Activated naive CD8-positive, alpha-beta T cell treated with anti-CD3 and anti-CD28 coated beads for 36 hours (primary cell): ENCODE data around the gene SEMA5A. TPM values are rescaled to one million over a fixed set of nuclear protein-coding genes. Genes with fewer than 3 reads are reported as not detected.
"Not testable (repeated sequence)": the region's sequence is repeated elsewhere in the genome, so short reads cannot be mapped to it uniquely, and the experiment has no call there.

ENCODE experiments used
- DNase-seq: peaks from one replicate; pipeline ENCODE4 v3.0.0; 2021
- H3K27ac Mint-ChIP-seq: one replicate; pipeline ENCODE4 v1.8.0; 2022; ENCODE audit warnings: mild to moderate bottlenecking, moderate library complexity, mixed read lengths
- H3K27me3 Mint-ChIP-seq: one replicate; pipeline ENCODE4 v1.8.0; 2022; ENCODE audit warnings: mild to moderate bottlenecking, mixed read lengths
- H3K36me3 Mint-ChIP-seq: one replicate; pipeline ENCODE4 v1.8.0; 2021; ENCODE audit warnings: mild to moderate bottlenecking, mixed read lengths
- H3K4me1 Mint-ChIP-seq: one replicate; pipeline ENCODE4 v1.8.0; 2021; ENCODE audit warnings: mixed read lengths
- H3K4me3 Mint-ChIP-seq: one replicate; pipeline ENCODE4 v1.8.0; 2022; ENCODE audit warnings: mild to moderate bottlenecking, moderate library complexity, mixed read lengths
- H3K9me3 Mint-ChIP-seq: one replicate; pipeline ENCODE4 v1.8.0; 2022; ENCODE audit warnings: mixed read lengths
- total RNA-seq, 2 experiments: library from RNA; stranded (reverse); gene quantifications; one replicate each; pipeline ENCODE4 v1.2.3, GENCODE V29; 2021

The SEMA5A gene
- total RNA-seq, 2 experiments from 2014 or later = not detected

DNA sequence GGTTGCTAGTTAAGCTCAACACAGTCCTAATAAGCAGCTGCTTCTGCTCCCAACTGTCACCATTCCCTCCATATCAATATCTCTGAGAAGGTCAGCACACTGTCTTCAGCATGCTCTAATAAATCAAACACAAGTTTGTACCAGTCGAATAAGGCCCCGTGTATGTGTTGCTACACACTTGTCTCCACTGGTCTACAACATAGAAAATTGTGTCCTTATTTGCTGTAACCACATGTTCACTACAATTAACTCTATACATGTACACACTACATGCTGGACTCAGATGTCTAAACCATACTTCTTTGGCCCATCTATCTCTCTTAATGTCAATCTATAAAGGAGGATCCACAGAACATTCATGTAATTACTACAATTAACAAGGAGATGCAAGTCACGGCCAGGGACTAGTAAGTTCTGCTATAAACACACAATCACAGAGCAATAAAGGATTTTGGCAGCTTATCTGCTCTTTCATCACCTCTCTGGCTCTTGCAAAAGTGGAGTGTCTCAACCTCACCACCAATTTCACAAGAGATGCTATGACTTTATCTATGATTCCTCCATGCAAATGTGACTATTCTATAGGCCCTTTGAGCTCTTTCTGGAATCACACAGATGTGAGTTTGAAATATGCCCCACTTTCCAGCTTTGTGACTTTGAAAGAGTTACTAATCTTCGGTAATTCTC is 143.9 kb downstream of the SEMA5A start:
- no peak for DNase-seq

GRCh38 chr5:9399783-9400182 is 146.1 kb downstream of the SEMA5A start:
- H3K4me1 Mint-ChIP-seq, H3K4me3 Mint-ChIP-seq, H3K36me3 Mint-ChIP-seq: not testable (repeated sequence)

More for the DNA sequence above, 143.9 kb downstream of the SEMA5A start:
- peaks cover 9% of the 10 kb centered on the region for H3K9me3 Mint-ChIP-seq
- no peaks in the 10 kb centered on the region for H3K4me1 Mint-ChIP-seq
- no peak overlapping the region for H3K27ac Mint-ChIP-seq
- H3K36me3 Mint-ChIP-seq = no peaks in the 10 kb centered on the region
- H3K27me3 Mint-ChIP-seq = no peaks in the 10 kb centered on the region
- H3K4me3 Mint-ChIP-seq = no peak overlapping the region

GRCh38 chr5:9399094-9399493 is 146.8 kb downstream of the SEMA5A start:
- H3K4me1 Mint-ChIP-seq = no peaks in the 10 kb centered on the region
- H3K36me3 Mint-ChIP-seq = no peaks in the 10 kb centered on the region
- no peak overlapping the region for H3K4me3 Mint-ChIP-seq
- no peak overlapping the region for H3K27ac Mint-ChIP-seq
- DNase-seq = no peak
- peaks cover 9% of the 10 kb centered on the region for H3K9me3 Mint-ChIP-seq
- H3K27me3 Mint-ChIP-seq = no peaks in the 10 kb centered on the region

More at GRCh38 chr5:9399783-9400182, 146.1 kb downstream of the SEMA5A start:
- not testable (repeated sequence) for H3K27me3 Mint-ChIP-seq, DNase-seq, H3K27ac Mint-ChIP-seq, H3K9me3 Mint-ChIP-seq

DNA sequence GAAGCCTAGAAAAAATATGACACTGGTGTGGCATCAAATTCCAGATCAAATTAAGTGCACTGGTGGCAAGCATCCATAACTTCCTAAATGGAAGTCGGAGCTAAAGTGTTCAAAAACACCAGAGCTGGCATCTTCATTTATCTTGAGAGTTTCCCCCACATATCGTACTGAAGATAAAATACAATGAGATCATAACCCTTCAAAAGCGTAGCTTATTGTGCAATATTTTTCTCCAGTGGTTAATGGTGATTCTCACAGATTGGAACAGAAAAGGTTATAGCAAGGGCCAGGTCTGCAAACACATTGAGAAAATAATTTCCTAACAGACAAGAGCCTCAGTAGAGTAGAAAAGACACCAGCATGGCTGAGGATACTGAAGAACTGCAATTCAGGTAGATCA is 147.6 kb downstream of the SEMA5A start:
- Mint-ChIP-seq H3K27ac (no peak overlapping the region), H3K36me3 (no peaks in the 10 kb centered on the region), H3K4me3 (no peak overlapping the region), H3K4me1 (no peaks in the 10 kb centered on the region), H3K27me3 (no peaks in the 10 kb centered on the region), H3K9me3 (peaks cover 9% of the 10 kb centered on the region)
- no peak for DNase-seq

DNA sequence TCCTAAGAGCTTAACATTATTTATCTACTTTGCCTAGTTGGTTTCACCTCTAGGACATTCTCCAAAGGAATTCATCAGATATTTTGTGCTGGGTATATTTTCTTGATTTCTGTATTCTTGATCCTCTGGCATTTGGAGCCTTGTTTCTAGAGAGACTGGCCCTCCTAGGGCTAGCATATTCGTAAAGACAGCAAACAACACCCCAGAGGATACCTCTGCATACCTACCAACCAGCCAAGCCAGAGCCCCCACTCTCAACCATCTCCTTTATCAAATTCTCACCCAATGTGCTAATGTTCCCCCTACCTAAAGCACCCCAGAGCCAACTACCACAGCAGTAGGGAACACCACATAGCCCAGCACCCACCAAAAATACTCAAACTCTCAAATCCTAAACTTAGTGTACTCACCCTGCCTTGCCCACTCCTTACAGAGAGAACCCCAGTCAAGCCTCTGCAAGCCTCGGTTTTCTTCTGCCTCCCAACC is 149.5 kb downstream of the SEMA5A start:
- no peak overlapping the region for H3K27ac Mint-ChIP-seq
- H3K27me3 Mint-ChIP-seq = no peaks in the 10 kb centered on the region
- H3K9me3 Mint-ChIP-seq = peaks cover 9% of the 10 kb centered on the region
- no peak overlapping the region for H3K4me3 Mint-ChIP-seq
- DNase-seq = no peak
- H3K36me3 Mint-ChIP-seq = no peaks in the 10 kb centered on the region
- no peaks in the 10 kb centered on the region for H3K4me1 Mint-ChIP-seq

DNA sequence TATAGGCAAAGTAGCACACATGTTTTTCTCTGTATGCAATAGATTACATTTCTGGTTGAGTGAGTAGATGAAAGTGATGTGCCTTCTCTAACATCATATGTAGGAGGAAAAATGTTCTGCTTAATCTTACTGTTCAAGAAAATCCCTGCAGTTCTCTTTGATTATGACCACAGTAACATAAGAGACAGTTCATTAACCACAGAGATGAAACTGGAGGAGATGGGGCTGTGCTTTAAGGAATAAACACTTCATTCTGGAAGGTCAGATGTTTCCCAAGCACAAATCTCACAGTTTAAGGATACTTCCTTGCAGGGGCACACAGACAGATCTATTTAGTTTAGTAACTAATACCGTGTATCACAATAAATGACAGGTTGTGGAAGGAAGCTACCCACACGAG is 150.2 kb downstream of the SEMA5A start:
- H3K4me1 Mint-ChIP-seq = no peaks in the 10 kb centered on the region
- H3K4me3 Mint-ChIP-seq = no peak overlapping the region
- no peaks in the 10 kb centered on the region for H3K36me3 Mint-ChIP-seq
- H3K9me3 Mint-ChIP-seq = peaks cover 9% of the 10 kb centered on the region
- no peak for DNase-seq
- no peak overlapping the region for H3K27ac Mint-ChIP-seq
- H3K27me3 Mint-ChIP-seq = no peaks in the 10 kb centered on the region

DNA sequence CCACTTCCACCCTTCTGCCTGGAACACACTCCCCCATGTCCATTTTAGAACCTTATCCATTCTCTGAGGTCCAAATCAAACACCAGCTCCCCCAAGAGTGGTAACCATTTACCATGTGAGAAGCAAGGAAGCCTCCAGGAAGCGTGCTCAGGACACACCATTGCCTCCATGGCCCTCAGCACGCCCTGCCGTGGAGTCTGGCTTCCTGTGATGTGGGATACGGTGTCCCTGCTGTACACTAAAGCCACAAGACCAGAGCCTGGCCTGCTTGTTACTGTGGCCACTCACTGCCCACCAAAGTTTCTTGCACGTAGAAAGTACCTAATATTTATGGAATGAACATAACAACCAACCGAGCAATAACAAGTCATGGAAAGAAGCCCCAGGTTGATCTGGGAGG is 151.7 kb downstream of the SEMA5A start:
- H3K4me3 Mint-ChIP-seq = no peak overlapping the region
- no peaks in the 10 kb centered on the region for H3K36me3 Mint-ChIP-seq
- no peaks in the 10 kb centered on the region for H3K27me3 Mint-ChIP-seq

GRCh38 chr5:9392625-9393024 is 153.2 kb downstream of the SEMA5A start:
- Mint-ChIP-seq H3K27me3 (no peaks in the 10 kb centered on the region), H3K9me3 (peaks cover 2% of the 10 kb centered on the region), H3K4me1 (no peaks in the 10 kb centered on the region), H3K27ac (no peak overlapping the region), H3K4me3 (no peak overlapping the region), H3K36me3 (no peaks in the 10 kb centered on the region)
- DNase-seq = no peak

More for the DNA sequence above, 151.7 kb downstream of the SEMA5A start:
- no peaks in the 10 kb centered on the region for H3K4me1 Mint-ChIP-seq
- H3K27ac Mint-ChIP-seq = no peak overlapping the region
- H3K9me3 Mint-ChIP-seq = peaks cover 3% of the 10 kb centered on the region
- DNase-seq = no peak

GRCh38 chr5:9391080-9391479 is 154.8 kb downstream of the SEMA5A start:
- peaks cover 2% of the 10 kb centered on the region for H3K9me3 Mint-ChIP-seq
- no peak overlapping the region for H3K4me3 Mint-ChIP-seq
- no peak for DNase-seq
- H3K4me1 Mint-ChIP-seq = no peaks in the 10 kb centered on the region
- H3K27me3 Mint-ChIP-seq = no peaks in the 10 kb centered on the region
- no peak overlapping the region for H3K27ac Mint-ChIP-seq
- H3K36me3 Mint-ChIP-seq = no peaks in the 10 kb centered on the region

DNA sequence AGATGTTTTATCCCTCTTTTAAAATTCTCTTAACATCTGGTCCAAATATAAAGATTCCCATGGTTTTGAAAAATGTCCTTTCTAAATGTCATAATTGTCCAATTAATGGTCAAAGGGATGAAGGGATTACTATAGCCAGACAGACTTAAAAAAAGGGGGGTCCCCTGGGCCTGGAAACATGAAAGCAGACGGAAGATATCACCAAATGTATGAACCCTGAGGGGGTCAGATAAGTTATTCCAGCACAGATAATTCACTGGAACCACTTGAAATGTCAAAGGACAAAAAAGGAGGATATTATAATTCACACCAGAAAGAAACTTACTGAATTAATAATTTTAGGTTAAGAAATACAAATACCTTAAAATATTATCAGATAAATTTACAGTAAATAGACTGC is 155.8 kb downstream of the SEMA5A start:
- H3K9me3 Mint-ChIP-seq = peaks cover 2% of the 10 kb centered on the region
- DNase-seq = no peak
- H3K27ac Mint-ChIP-seq = no peak overlapping the region
- no peaks in the 10 kb centered on the region for H3K36me3 Mint-ChIP-seq
- no peaks in the 10 kb centered on the region for H3K27me3 Mint-ChIP-seq
- H3K4me3 Mint-ChIP-seq = no peak overlapping the region
- H3K4me1 Mint-ChIP-seq = no peaks in the 10 kb centered on the region

DNA sequence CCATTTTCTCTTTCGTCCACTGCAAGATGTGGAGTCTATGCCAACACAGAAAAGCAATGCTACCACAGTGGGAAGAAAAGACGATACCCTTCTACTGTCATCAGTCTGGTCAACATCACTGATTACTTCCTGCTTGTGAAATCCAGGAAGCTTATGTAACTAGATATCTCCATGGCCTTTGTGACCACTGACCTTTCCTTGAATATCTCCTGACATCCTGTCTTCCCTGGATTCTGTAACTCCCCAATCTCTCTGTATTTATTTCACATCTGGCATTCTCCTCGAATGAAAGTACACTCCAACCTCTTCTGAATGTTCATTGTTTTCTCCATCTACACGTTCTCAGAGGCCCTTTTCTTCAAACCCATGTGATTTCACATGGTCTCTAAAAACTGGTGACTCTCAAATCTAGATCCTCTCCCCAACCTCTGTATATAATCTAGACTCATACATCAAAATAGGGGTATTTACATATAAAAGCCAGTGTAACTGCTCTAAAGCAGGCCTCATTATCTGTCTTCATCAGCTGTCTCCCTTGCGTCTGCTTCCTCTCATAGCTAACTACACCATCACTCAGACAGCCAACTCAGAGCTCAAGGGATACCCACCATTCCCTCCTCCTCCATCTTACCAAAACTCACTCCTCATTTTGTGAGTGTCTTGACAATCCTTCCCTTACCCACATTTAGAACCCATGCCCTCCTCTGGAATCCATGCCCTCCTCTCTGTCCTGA is 156.8 kb downstream of the SEMA5A start:
- H3K9me3 Mint-ChIP-seq = peaks cover 2% of the 10 kb centered on the region
- no peak overlapping the region for H3K27ac Mint-ChIP-seq
- no peak overlapping the region for H3K4me3 Mint-ChIP-seq
- no peak for DNase-seq
- no peaks in the 10 kb centered on the region for H3K4me1 Mint-ChIP-seq
- no peaks in the 10 kb centered on the region for H3K27me3 Mint-ChIP-seq
- no peaks in the 10 kb centered on the region for H3K36me3 Mint-ChIP-seq

- Mint-ChIP-seq H3K4me1 (no peaks in the 10 kb centered on the region), H3K36me3 (no peaks in the 10 kb centered on the region), H3K27me3 (no peaks in the 10 kb centered on the region), H3K27ac (no peak overlapping the region), H3K9me3 (peaks cover 2% of the 10 kb centered on the region), H3K4me3 (no peak overlapping the region)
- DNase-seq = no peak
Measured at GRCh38 chr5:9387879-9388278, 158.0 kb downstream of the SEMA5A start.

GRCh38 chr5:9386945-9387344 is 158.9 kb downstream of the SEMA5A start:
- H3K9me3 Mint-ChIP-seq = peaks cover 2% of the 10 kb centered on the region
- H3K27ac Mint-ChIP-seq = no peak overlapping the region
- no peak for DNase-seq
- no peak overlapping the region for H3K4me3 Mint-ChIP-seq
- no peaks in the 10 kb centered on the region for H3K36me3 Mint-ChIP-seq
- no peaks in the 10 kb centered on the region for H3K4me1 Mint-ChIP-seq
- H3K27me3 Mint-ChIP-seq = no peaks in the 10 kb centered on the region

DNA sequence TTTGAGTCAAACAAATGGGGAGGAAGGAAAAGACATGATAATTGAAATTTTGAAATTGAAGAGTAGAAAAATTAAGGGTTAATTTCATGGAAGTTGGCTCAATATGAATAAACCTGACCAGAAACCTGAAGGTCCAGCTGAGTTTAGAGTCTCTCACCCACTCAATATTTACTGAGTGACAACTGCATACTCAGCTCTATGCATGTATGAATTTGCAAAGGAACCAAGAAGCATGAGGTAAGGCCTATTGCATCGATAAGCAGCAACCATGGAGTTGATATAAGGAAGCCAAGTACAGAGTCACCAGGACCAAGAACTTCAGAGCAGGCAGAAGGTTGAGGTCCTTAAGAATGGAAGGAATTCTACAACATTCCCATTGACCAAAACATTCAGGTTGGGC is 163.4 kb downstream of the SEMA5A start:
- no peak overlapping the region for H3K4me3 Mint-ChIP-seq
- H3K9me3 Mint-ChIP-seq = no peaks in the 10 kb centered on the region
- H3K27ac Mint-ChIP-seq = no peak overlapping the region
- no peaks in the 10 kb centered on the region for H3K27me3 Mint-ChIP-seq
- H3K4me1 Mint-ChIP-seq = no peaks in the 10 kb centered on the region
- no peaks in the 10 kb centered on the region for H3K36me3 Mint-ChIP-seq
- no peak for DNase-seq

- Mint-ChIP-seq H3K9me3 (no peaks in the 10 kb centered on the region), H3K27ac (no peak overlapping the region), H3K36me3 (no peaks in the 10 kb centered on the region), H3K27me3 (no peaks in the 10 kb centered on the region), H3K4me3 (no peak overlapping the region), H3K4me1 (no peaks in the 10 kb centered on the region)
- DNase-seq = no peak
Measured at GRCh38 chr5:9381464-9381863, 164.4 kb downstream of the SEMA5A start.

DNA sequence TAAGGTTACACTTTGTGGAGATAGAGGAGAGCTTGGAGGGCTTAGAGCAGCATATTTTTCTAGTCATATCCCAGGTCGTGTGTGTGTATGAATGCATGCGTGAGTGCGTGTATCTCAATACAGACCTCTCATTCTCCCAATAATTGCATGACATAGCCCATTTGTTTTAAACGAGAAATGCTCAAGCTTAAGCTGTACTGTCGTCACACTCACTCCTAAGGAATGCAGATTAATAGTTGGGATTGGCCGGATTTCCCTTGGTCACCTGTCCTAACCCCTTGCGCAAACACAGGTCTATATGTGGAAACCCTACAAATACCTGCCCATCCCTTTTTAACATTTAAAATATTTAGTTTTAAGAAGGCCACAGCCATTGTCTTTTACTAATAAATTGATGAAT is 165.8 kb downstream of the SEMA5A start:
- H3K27me3 Mint-ChIP-seq = no peaks in the 10 kb centered on the region
- no peak overlapping the region for H3K4me3 Mint-ChIP-seq
- no peaks in the 10 kb centered on the region for H3K36me3 Mint-ChIP-seq
- H3K27ac Mint-ChIP-seq = no peak overlapping the region
- no peaks in the 10 kb centered on the region for H3K4me1 Mint-ChIP-seq
- no peaks in the 10 kb centered on the region for H3K9me3 Mint-ChIP-seq
- no peak for DNase-seq
